Vagina (tissue), 2 donors: ENCODE data around the gene SSR2.

Experiments
- CTCF ChIP-seq, 3 experiments: fragments of 450-650 bp in 2 of 3; fragments of 200-600 bp in 1 of 3; sonication (generic) in 1 of 3; IDR thresholded peaks; one replicate each; pipeline ENCODE4 v1.5.1; 2017 to 2019; ENCODE audit warnings: antibody characterized with exemption in 3 of 3, mild to moderate bottlenecking in 2 of 3, moderate library complexity in 2 of 3
- POLR2A ChIP-seq, 2 donors: fragments of 450-650 bp; IDR thresholded peaks; one replicate each; pipeline ENCODE4 v1.6.1; 2017; ENCODE audit warnings: antibody characterized with exemption in 2 of 2, mild to moderate bottlenecking in 2 of 2, moderate library complexity in 2 of 2
- POLR2AphosphoS5 ChIP-seq, 2 donors: sonication (generic); formaldehyde crosslinking; IDR thresholded peaks; one replicate each; pipeline ENCODE4 v1.9.0; 2017; ENCODE audit warnings: antibody characterized with exemption in 2 of 2, mild to moderate bottlenecking in 2 of 2, low read depth in 1 of 2; ENCODE audit not compliant: insufficient read depth in 1 of 2

GRCh38 chr1:155996166-155996565 is 24.6 kb downstream of the SSR2 start:
- no peak for TF ChIP-seq POLR2A (IDR thresholded peaks at IDR 0.05)
- TF ChIP-seq CTCF (IDR thresholded peaks at IDR 0.05) = no peak
- no peak for TF ChIP-seq POLR2AphosphoS5 (IDR thresholded peaks at IDR 0.05; ENCODE audit: insufficient read depth in 1 of 2, low read depth in 1 of 2)
